Heart right ventricle (tissue), 16 donors: ENCODE results near the gene HAO2. TPM values are rescaled to one million over a fixed set of nuclear protein-coding genes. Genes with fewer than 3 reads are reported as not detected.

Experiments
- ATAC-seq, 8 donors: fragments of 200-7000 bp; cut with Tn5 transposase; one replicate each; pipeline ENCODE4 v1.9.1; 2020; ENCODE audit warnings: mild to moderate bottlenecking in 8 of 8, moderate library complexity in 8 of 8, moderate number of reproducible peaks in 1 of 8
- DNase-seq, 2 donors: peaks; one replicate each; pipeline ENCODE4 v3.0.0-alpha.2; 2020
- H3K27ac ChIP-seq, 10 donors: fragments of 200-600 bp; sonication (generic) in 2 of 10; one replicate each; pipeline versions ENCODE4 v1.5.0 to v1.8.0; 2020 to 2022; ENCODE audit warnings: mild to moderate bottlenecking in 3 of 10
- H3K27me3 ChIP-seq, 7 donors: fragments of 200-600 bp; one replicate each; pipeline ENCODE4 v1.8.0; 2021 to 2022; ENCODE audit warnings: mild to moderate bottlenecking in 2 of 7
- H3K36me3 ChIP-seq, 9 donors: fragments of 200-600 bp; sonication (generic) in 1 of 9; one replicate each; pipeline versions ENCODE4 v1.5.0 to v1.8.0; 2020 to 2022; ENCODE audit warnings: mild to moderate bottlenecking in 2 of 9
- H3K4me1 ChIP-seq, 9 donors: fragments of 200-600 bp; sonication (generic) in 1 of 9; one replicate each; pipeline versions ENCODE4 v1.5.0 to v1.8.0; 2020 to 2022; ENCODE audit warnings: mild to moderate bottlenecking in 4 of 9
- H3K4me3 ChIP-seq, 10 donors: fragments of 200-600 bp; sonication (generic) in 2 of 10; one replicate each; pipeline versions ENCODE4 v1.5.0 to v1.8.0; 2020 to 2022; ENCODE audit warnings: mild to moderate bottlenecking in 7 of 10, moderate library complexity in 2 of 10
- H3K9me3 ChIP-seq, 11 donors: fragments of 200-600 bp in 10 of 11; sonication (generic) in 2 of 11; one replicate each; pipeline versions ENCODE4 v1.5.0 to v1.8.0; 2013 to 2022; ENCODE audit warnings: mild to moderate bottlenecking in 2 of 11, control low read depth in 1 of 11, moderate library complexity in 1 of 11
- WGBS, 2 donors: extraction: QIAGEN DNeasy Blood & Tissue Kit; methylation state at CpG; one replicate each; pipeline ENCODE4 v1.1.7; 2013; ENCODE audit warnings: inconsistent platforms in 1 of 2; 5-methylcytosine and 5-hydroxymethylcytosine counted together
- intact Hi-C, 10 donors: fragments of 100-400 bp; cut with DNase I; formaldehyde crosslinking; loops; one replicate each; pipeline versions ENCODE4 v1.11.1 to v1.14.2; 2022
- polyA plus RNA-seq, 2 donors: library from polyadenylated mRNA; stranded (reverse); fragments of 200-250 nt; gene quantifications; one replicate each; pipeline ENCODE4 v1.2.3, GENCODE V29; 2013
- total RNA-seq, 10 donors: library from RNA; stranded (reverse); fragmentation: NEBNext Ultra II Directional in 3 of 10; extraction: Animal tissue kit (Norgen Biotek cat#: 25700) in 3 of 10; gene quantifications; one replicate each; pipeline versions ENCODE4 v1.2.1 to v1.2.4, GENCODE V29; 2021 to 2023
- TF ChIP-seq, protein P1 (sequence below), 9 donors: fragments of 200-600 bp; sonication (generic) in 2 of 9; IDR thresholded peaks; one replicate each; pipeline versions ENCODE4 v1.5.0 to v1.8.0; 2021 to 2022; ENCODE audit warnings: antibody characterized with exemption in 9 of 9, mild to moderate bottlenecking in 5 of 9, moderate library complexity in 1 of 9
- donor health status: Arrhythmogenic right ventricular cardiomyopathy.
- donor health status: ischemic (EF 13 %, LVEDD 7.1; RV severe dilation, severe dysfunction).
- donor health status: healthy with polysubstance abuse.
- donor health status: DM: no; HTN: yes; CAD: no.
- donor health status: DM: no; HTN: no; CAD: no.
- donor health status: ischemic (EF 25% LVEDD 6.9; RV normal size, moderate dysfunction).
- donor health status: ischemic (EF 25% LVEDD 5.7; RV mildly dilated, moderate dysfunction).
- donor health status: healthy.
- donor health status: DM: yes; HTN: yes; CAD: no.
- donor health status: Ischemic cardiomyopathy.
- donor health status: ischemic (EF 35%, LVEDD 5.7; RV mildly dilated, moderate dysfunction).
- donor health status: nonischemic (EF 11% LVEDD 7.7; RV severe dilation, severe dysfunction).
- donor health status: DM: yes; HTN: yes; CAD: no.
- donor health status: PGD.
- donor health status: ischemic (EF 29% LVEDD 5.4; RV normal size, mild dysfunction).
- donor health status: nonischemic (EF 23%, LVEDD 6.1; RV moderate dilation, normal function).

Gene HAO2
- total and polyA plus RNA-seq, 12 donors = 0.01 TPM; not detected in 11

GRCh38 chr1:119338757-119339156 is 29.8 kb upstream of the HAO2 start:
- Histone ChIP-seq H3K27ac (no peak overlapping the region), H3K4me1 (no peaks in the 10 kb centered on the region), H3K4me3 (no peak overlapping the region), H3K27me3 (no peaks in the 10 kb centered on the region), H3K36me3 (no peaks in the 10 kb centered on the region), H3K9me3 (no peaks in the 10 kb centered on the region)
- DNase-seq (no peak), ATAC-seq (no peak)
- intact Hi-C loops = no loop called here
- WGBS, 2 donors = 85 to 88% methylated on average over 3 of the region's 3 CpGs
- TF ChIP-seq, protein P1, sequence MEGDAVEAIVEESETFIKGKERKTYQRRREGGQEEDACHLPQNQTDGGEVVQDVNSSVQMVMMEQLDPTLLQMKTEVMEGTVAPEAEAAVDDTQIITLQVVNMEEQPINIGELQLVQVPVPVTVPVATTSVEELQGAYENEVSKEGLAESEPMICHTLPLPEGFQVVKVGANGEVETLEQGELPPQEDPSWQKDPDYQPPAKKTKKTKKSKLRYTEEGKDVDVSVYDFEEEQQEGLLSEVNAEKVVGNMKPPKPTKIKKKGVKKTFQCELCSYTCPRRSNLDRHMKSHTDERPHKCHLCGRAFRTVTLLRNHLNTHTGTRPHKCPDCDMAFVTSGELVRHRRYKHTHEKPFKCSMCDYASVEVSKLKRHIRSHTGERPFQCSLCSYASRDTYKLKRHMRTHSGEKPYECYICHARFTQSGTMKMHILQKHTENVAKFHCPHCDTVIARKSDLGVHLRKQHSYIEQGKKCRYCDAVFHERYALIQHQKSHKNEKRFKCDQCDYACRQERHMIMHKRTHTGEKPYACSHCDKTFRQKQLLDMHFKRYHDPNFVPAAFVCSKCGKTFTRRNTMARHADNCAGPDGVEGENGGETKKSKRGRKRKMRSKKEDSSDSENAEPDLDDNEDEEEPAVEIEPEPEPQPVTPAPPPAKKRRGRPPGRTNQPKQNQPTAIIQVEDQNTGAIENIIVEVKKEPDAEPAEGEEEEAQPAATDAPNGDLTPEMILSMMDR (IDR thresholded peaks at IDR 0.05) = no peak

DNA sequence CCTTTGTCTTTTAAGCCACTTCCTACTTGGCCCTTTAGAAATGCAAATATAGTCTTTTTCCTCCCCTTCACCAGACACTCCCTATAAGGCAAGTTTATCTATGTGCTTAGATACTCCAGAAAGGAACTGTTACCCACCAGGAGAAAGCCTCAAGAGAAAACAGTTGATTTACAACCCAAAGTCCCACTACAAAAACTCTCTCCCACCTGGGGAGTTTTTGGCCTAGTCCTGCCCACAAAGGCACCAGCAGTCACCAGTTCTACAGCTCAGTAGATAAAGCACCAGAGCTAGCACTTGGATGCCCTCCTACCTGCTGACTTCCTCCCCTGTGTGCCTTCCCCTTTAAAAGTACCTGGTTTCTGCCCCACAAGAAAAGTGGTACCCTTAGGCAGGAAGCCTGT is 27.7 kb upstream of the HAO2 start:
- Histone ChIP-seq H3K4me3 (no peak overlapping the region), H3K9me3 (peaks cover 0 to 11% (median 0%) of the 10 kb centered on the region in 11 donors), H3K36me3 (no peaks in the 10 kb centered on the region), H3K27me3 (no peaks in the 10 kb centered on the region), H3K27ac (no peak overlapping the region), H3K4me1 (no peaks in the 10 kb centered on the region)
- intact Hi-C loops = no loop called here
- TF ChIP-seq, protein P1 (IDR thresholded peaks at IDR 0.05) = no peak
- DNase-seq = no peak
- no peak for ATAC-seq

- H3K27me3 ChIP-seq = no peaks in the 10 kb centered on the region
- H3K36me3 ChIP-seq = no peaks in the 10 kb centered on the region
- H3K27ac ChIP-seq = no peak overlapping the region
- DNase-seq (no peak), ATAC-seq (no peak)
- peaks cover 0 to 11% (median 0%) of the 10 kb centered on the region in 11 donors for H3K9me3 ChIP-seq
- H3K4me3 ChIP-seq = no peak overlapping the region
- TF ChIP-seq, protein P1 (IDR thresholded peaks at IDR 0.05) = no peak
- intact Hi-C loops = no loop called here
- WGBS, 2 donors = 83 to 86% methylated on average over 5 of the region's 5 CpGs
- no peaks in the 10 kb centered on the region for H3K4me1 ChIP-seq
Observed at GRCh38 chr1:119341372-119341947, 27.1 kb upstream of the HAO2 start.

DNA sequence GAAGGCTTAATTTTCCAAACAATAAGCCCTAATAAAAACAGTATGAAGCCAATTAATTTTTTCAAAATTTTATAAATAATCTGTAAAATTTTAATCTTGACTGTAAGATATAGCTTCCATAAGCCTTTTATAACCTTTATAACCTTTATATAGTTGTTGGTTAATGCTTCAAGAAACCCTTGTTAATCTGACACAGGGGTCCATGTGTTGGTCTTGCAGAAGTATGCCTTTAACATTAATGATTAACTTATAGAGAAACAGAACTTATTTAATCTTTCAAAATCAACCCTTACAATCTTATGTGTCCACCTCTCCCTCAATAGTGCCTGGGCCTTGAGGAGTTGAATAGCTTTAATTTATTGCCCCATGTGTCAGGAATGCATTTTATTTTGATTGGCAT is 23.2 kb upstream of the HAO2 start:
- ATAC-seq (no peak), DNase-seq (no peak)
- Histone ChIP-seq H3K36me3 (no peaks in the 10 kb centered on the region), H3K9me3 (peaks cover 0 to 11% (median 0%) of the 10 kb centered on the region in 11 donors), H3K4me1 (no peaks in the 10 kb centered on the region), H3K27ac (no peak overlapping the region), H3K4me3 (no peak overlapping the region), H3K27me3 (no peaks in the 10 kb centered on the region)
- intact Hi-C loops = no loop called here
- TF ChIP-seq, protein P1 (IDR thresholded peaks at IDR 0.05) = no peak
